Natural killer cell (primary cell): ENCODE measurements around the gene MARCO. TPM values are rescaled to one million over a fixed set of nuclear protein-coding genes. Genes with fewer than 3 reads are reported as not detected.
"Not testable (repeated sequence)": the region's sequence is repeated elsewhere in the genome, so short reads cannot be mapped to it uniquely, and the experiment has no call there.

Source experiments
- ATAC-seq, 3 donors: fragments of 150-1000 bp in 2 of 3; fragments of 200-7000 bp in 1 of 3; cut with Tn5 transposase; 1 replicate in 1 of 3; 2 replicates in 2 of 3; pipeline ENCODE4 v1.10.0; 2021; ENCODE audit warnings: mild to moderate bottlenecking in 2 of 3, moderate library complexity in 2 of 3
- DNase-seq, 2 donors: peaks; one replicate each; pipeline versions ENCODE4 v3.0.0 to v3.0.0-alpha.2; 2013 to 2021; ENCODE audit warnings: mixed read lengths in 1 of 2
- H3K27ac ChIP-seq: one replicate; pipeline ENCODE4 v1.5.1; 2013; ENCODE audit warnings: mild to moderate bottlenecking, low read length
- H3K27me3 ChIP-seq: one replicate; pipeline ENCODE4 v1.6.1; 2013; ENCODE audit warnings: low read length; ENCODE audit not compliant: control insufficient read depth, insufficient read depth
- H3K36me3 ChIP-seq: one replicate; pipeline ENCODE4 v1.6.1; 2013; ENCODE audit warnings: low read length; ENCODE audit not compliant: control insufficient read depth, insufficient read depth
- H3K4me1 ChIP-seq: one replicate; pipeline ENCODE4 v1.6.1; 2013; ENCODE audit warnings: low read length; ENCODE audit not compliant: control insufficient read depth, insufficient read depth
- H3K4me3 ChIP-seq: one replicate; pipeline ENCODE4 v1.5.1; 2013; ENCODE audit warnings: low read length
- H3K9me3 ChIP-seq: one replicate; pipeline ENCODE4 v1.6.1; 2013; ENCODE audit warnings: low read length; ENCODE audit not compliant: control insufficient read depth, insufficient read depth
- H3K27ac Mint-ChIP-seq, 2 donors: one replicate each; pipeline ENCODE4 v1.8.0; 2022; ENCODE audit warnings: mild to moderate bottlenecking in 2 of 2, mixed read lengths in 2 of 2, moderate library complexity in 1 of 2
- H3K27me3 Mint-ChIP-seq, 2 donors: one replicate each; pipeline ENCODE4 v1.8.0; 2022; ENCODE audit warnings: low read depth in 2 of 2, mixed read lengths in 2 of 2
- H3K36me3 Mint-ChIP-seq: one replicate; pipeline ENCODE4 v1.8.0; 2022; ENCODE audit warnings: mixed read lengths
- H3K4me1 Mint-ChIP-seq, 2 donors: one replicate each; pipeline ENCODE4 v1.8.0; 2022; ENCODE audit warnings: mixed read lengths in 2 of 2
- H3K4me3 Mint-ChIP-seq: one replicate; pipeline ENCODE4 v1.8.0; 2022; ENCODE audit warnings: mild to moderate bottlenecking, moderate library complexity, mixed read lengths
- H3K9me3 Mint-ChIP-seq, 2 donors: one replicate each; pipeline ENCODE4 v1.8.0; 2022; ENCODE audit warnings: mixed read lengths in 2 of 2
- CTCF ChIP-seq: fragments of 200-600 bp; IDR thresholded peaks from one replicate; pipeline ENCODE4 v1.8.0; 2022; ENCODE audit warnings: antibody characterized with exemption
- WGBS: methylation state at CpG from one replicate; pipeline ENCODE4 v1.1.7; 2013; ENCODE audit warnings: missing lambda C conversion rate; ENCODE audit not compliant: insufficient coverage; 5-methylcytosine and 5-hydroxymethylcytosine counted together
- intact Hi-C: fragments of 100-400 bp; cut with micrococcal nuclease; formaldehyde crosslinking; loops from one replicate; pipeline ENCODE4 v1.14.2; 2022
- total RNA-seq, 4 donors: library from RNA; stranded (reverse); fragments of 120-200 nt in 1 of 4; gene quantifications; one replicate each; pipeline versions ENCODE4 v1.2.3 to v1.2.4, GENCODE V29; 2013 to 2022

The MARCO gene
- total RNA-seq, 3 donors from 2014 or later (not counting 1 experiment from before 2014, with no cell fraction given) = 0.38 to 0.75 TPM; not detected in 1

- peaks cover 6% of the 10 kb centered on the region for H3K4me1 ChIP-seq
- DNase-seq (peak in 1 of 2 donors; percentile 4), ATAC-seq (no peak)
- no peak overlapping the region for H3K27ac ChIP-seq
- no peaks in the 10 kb centered on the region for H3K27me3 ChIP-seq
- no peak overlapping the region for H3K4me3 Mint-ChIP-seq
- H3K27me3 Mint-ChIP-seq = peaks cover 4 to 15% of the 10 kb centered on the region in 2 donors
- no peak for TF ChIP-seq CTCF
- no peaks in the 10 kb centered on the region for H3K9me3 ChIP-seq
- WGBS = 24% methylated on average over 9 of the region's 9 CpGs
- no peaks in the 10 kb centered on the region for H3K36me3 ChIP-seq
- H3K9me3 Mint-ChIP-seq = no peaks in the 10 kb centered on the region
- peaks cover 5 to 7% of the 10 kb centered on the region in 2 donors for H3K4me1 Mint-ChIP-seq
- intact Hi-C loops = no loop called here
- H3K36me3 Mint-ChIP-seq = no peaks in the 10 kb centered on the region
- no peak overlapping the region for H3K4me3 ChIP-seq
- H3K27ac Mint-ChIP-seq = no peak overlapping the region
Observed at GRCh38 chr2:118940486-118941120, 1.4 kb upstream of the MARCO start.

GRCh38 chr2:118943286-118943685 lies 1.3 kb downstream of the MARCO start:
- no peaks in the 10 kb centered on the region for H3K36me3 ChIP-seq
- no peak overlapping the region for H3K4me3 ChIP-seq
- Mint-ChIP-seq H3K4me1 (peaks cover 5 to 7% of the 10 kb centered on the region in 2 donors), H3K27me3 (peaks cover 10 to 19% of the 10 kb centered on the region in 2 donors), H3K9me3 (no peaks in the 10 kb centered on the region), H3K4me3 (no peak overlapping the region), H3K27ac (no peak overlapping the region), H3K36me3 (no peaks in the 10 kb centered on the region)
- intact Hi-C loops = no loop called here
- H3K27me3 ChIP-seq = no peaks in the 10 kb centered on the region
- H3K4me1 ChIP-seq = peaks cover 6% of the 10 kb centered on the region
- no peak for ATAC-seq
- DNase-seq = no peak
- WGBS = 58% methylated on average over 1 of the region's 2 CpGs
- no peak overlapping the region for H3K27ac ChIP-seq
- H3K9me3 ChIP-seq = no peaks in the 10 kb centered on the region
- no peak for TF ChIP-seq CTCF

- intact Hi-C loops = no loop called here
- no peaks in the 10 kb centered on the region for H3K9me3 ChIP-seq
- no peak overlapping the region for H3K4me3 ChIP-seq
- no peaks in the 10 kb centered on the region for H3K36me3 ChIP-seq
- ATAC-seq = no peak
- Mint-ChIP-seq H3K4me1 (peaks cover under 1 to 3% of the 10 kb centered on the region in 2 donors), H3K4me3 (no peak overlapping the region), H3K9me3 (no peaks in the 10 kb centered on the region), H3K27ac (no peak overlapping the region), H3K36me3 (no peaks in the 10 kb centered on the region), H3K27me3 (peaks cover 10 to 30% of the 10 kb centered on the region in 2 donors)
- no peak for TF ChIP-seq CTCF
- DNase-seq = no peak
- no peaks in the 10 kb centered on the region for H3K27me3 ChIP-seq
- H3K27ac ChIP-seq = no peak overlapping the region
- 83% methylated on average over 3 of the region's 3 CpGs for WGBS
- H3K4me1 ChIP-seq = peaks cover 2% of the 10 kb centered on the region
Observed at GRCh38 chr2:118945881-118946280, 3.9 kb downstream of the MARCO start.

GRCh38 chr2:118948266-118948665 lies 6.3 kb downstream of the MARCO start:
- H3K4me3 Mint-ChIP-seq, H3K4me1 ChIP-seq, DNase-seq, H3K36me3 ChIP-seq, intact Hi-C loops, H3K9me3 Mint-ChIP-seq, H3K27me3 ChIP-seq, H3K27ac Mint-ChIP-seq, H3K36me3 Mint-ChIP-seq, H3K4me3 ChIP-seq, ATAC-seq, H3K4me1 Mint-ChIP-seq, H3K27ac ChIP-seq, H3K9me3 ChIP-seq: not testable (repeated sequence)
- 61% methylated on average over 2 of the region's 3 CpGs for WGBS
- peaks cover 12 to 36% of the 10 kb centered on the region in 2 donors for H3K27me3 Mint-ChIP-seq
